HCT116 (cell line): ENCODE data around the gene LARP4. TPM values are rescaled to one million over a fixed set of nuclear protein-coding genes. Genes with fewer than 3 reads are reported as not detected.

Experiments used
- ATAC-seq: fragments of 200-7000 bp; cut with Tn5 transposase; 2 replicates; pipeline ENCODE4 v1.9.1; 2020; ENCODE audit warnings: mild to moderate bottlenecking, moderate library complexity
- BruUV-seq: library from RNA; stranded (reverse); fragments of 400-500 nt; replicated peaks from 2 replicates; lab custom pipeline; 2021; lab: Mats Ljungman, UMichigan
- CTCF ChIA-PET: fragments of 300-600 bp; sonication (Branson Sonifier 250); formaldehyde crosslinking; loops from one replicate; lab custom pipeline; 2021; ENCODE audit warnings: antibody characterized with exemption; lab: Charles Lee
- POLR2A ChIA-PET: fragments of 300-600, 350-600 bp; sonication (Branson Sonifier 250); formaldehyde crosslinking; loops from one replicate; lab custom pipeline; 2021; ENCODE audit warnings: antibody characterized with exemption; lab: Charles Lee
- RAD21 ChIA-PET, 2 experiments: fragments of 300-600 bp; sonication (Branson Sonifier 250); formaldehyde crosslinking; loops; one replicate each; lab custom pipeline; 2023; ENCODE audit warnings: low total read pairs in 2 of 2; ENCODE audit not compliant: uncharacterized antibody in 2 of 2, unreplicated experiment in 2 of 2, low non-redundant PET in 1 of 2; lab: Charles Lee
- DNase-seq: peaks from one replicate; pipeline ENCODE4 v3.0.0-alpha.2; 2010; ENCODE audit warnings: low read depth, low spot score
- H2AFZ ChIP-seq: fragments of 200-600 bp; shearing (Covaris generic), sonication (generic); 2 replicates; pipeline ENCODE4 v1.6.1; 2017; ENCODE audit warnings: low read depth, mixed run types, mixed read lengths, antibody characterized with exemption, low read length; ENCODE audit not compliant: poor library complexity, severe bottlenecking
- H3K27ac ChIP-seq: 2 replicates; pipeline ENCODE4 v1.5.1; 2012; ENCODE audit warnings: low read depth, low read length
- H3K27me3 ChIP-seq: fragments of 200-600 bp; sonication (generic); 2 replicates; pipeline ENCODE4 v1.6.1; 2016; ENCODE audit warnings: mixed run types, low read length, mixed read lengths; ENCODE audit not compliant: insufficient read depth
- H3K36me3 ChIP-seq, 2 experiments: fragments of 200-500 bp in 1 of 2; fragments of 200-600 bp in 1 of 2; sonication (Bioruptor generic) in 1 of 2; sonication (generic) in 1 of 2; 2 replicates each; pipeline versions ENCODE4 v1.5.1 to v1.6.1; 2014 to 2016; ENCODE audit warnings: low read length in 2 of 2, inconsistent platforms in 1 of 2, mixed read lengths in 1 of 2, mixed run types in 1 of 2; ENCODE audit not compliant: insufficient read depth in 2 of 2, control insufficient read depth in 1 of 2
- H3K4me1 ChIP-seq, 2 experiments: fragments of 200-600 bp in 1 of 2; sonication (generic) in 1 of 2; 2 replicates each; pipeline versions ENCODE4 v1.5.1 to v1.6.1; 2012 to 2017; ENCODE audit warnings: low read length in 2 of 2, inconsistent platforms in 1 of 2, mild to moderate bottlenecking in 1 of 2, mixed read lengths in 1 of 2, mixed run types in 1 of 2, moderate library complexity in 1 of 2; ENCODE audit not compliant: insufficient read depth in 2 of 2, control insufficient read depth in 1 of 2
- H3K4me2 ChIP-seq: fragments of 200-600 bp; sonication (generic); 2 replicates; pipeline ENCODE4 v1.6.1; 2017; ENCODE audit warnings: mixed run types, low read length, mixed read lengths
- H3K4me3 ChIP-seq, 2 experiments: fragments of 200-600 bp in 1 of 2; sonication (generic) in 1 of 2; replicated peaks in 1 of 2; 2 replicates each; pipeline ENCODE4 v1.5.1; 2011 to 2016; ENCODE audit warnings: low read length in 2 of 2, control low read depth in 1 of 2, low read depth in 1 of 2, mild to moderate bottlenecking in 1 of 2, mixed read lengths in 1 of 2, mixed run types in 1 of 2
- H3K79me2 ChIP-seq: fragments of 200-600 bp; sonication (generic); 2 replicates; pipeline ENCODE4 v1.6.1; 2017; ENCODE audit warnings: mild to moderate bottlenecking, mixed run types, low read length, moderate library complexity, mixed read lengths; ENCODE audit not compliant: insufficient read depth
- H3K9ac ChIP-seq: fragments of 200-600 bp; sonication (generic); 2 replicates; pipeline ENCODE4 v1.6.1; 2016; ENCODE audit warnings: low read length, mixed read lengths
- H3K9me2 ChIP-seq: fragments of 200-600 bp; sonication (generic), shearing (Covaris generic); 2 replicates; pipeline ENCODE4 v1.6.1; 2017; ENCODE audit warnings: mixed run types, mild to moderate bottlenecking, moderate library complexity; ENCODE audit not compliant: insufficient read depth
- H3K9me3 ChIP-seq, 2 experiments: fragments of 200-500 bp in 1 of 2; fragments of 200-600 bp in 1 of 2; sonication (Bioruptor generic) in 1 of 2; sonication (generic) in 1 of 2; 2 replicates each; pipeline ENCODE4 v1.6.1; 2014 to 2017; ENCODE audit warnings: low read length in 2 of 2, mixed read lengths in 2 of 2, inconsistent platforms in 1 of 2, low read depth in 1 of 2, mild to moderate bottlenecking in 1 of 2, mixed run types in 1 of 2, moderate library complexity in 1 of 2; ENCODE audit not compliant: control insufficient read depth in 1 of 2, insufficient read depth in 1 of 2
- H4K20me1 ChIP-seq: fragments of 200-600 bp; sonication (generic), shearing (Covaris generic); 2 replicates; pipeline ENCODE4 v1.6.1; 2017; ENCODE audit warnings: mixed run types, mild to moderate bottlenecking, moderate library complexity; ENCODE audit not compliant: insufficient read depth
- CEBPB ChIP-seq: IDR thresholded peaks from 2 replicates; pipeline ENCODE4 v1.6.1; 2012; ENCODE audit warnings: low read depth
- SP1 ChIP-seq: IDR thresholded peaks from 2 replicates; pipeline ENCODE4 v1.6.1; 2012; ENCODE audit warnings: low read depth
- ZNF274 ChIP-seq: fragments of 200-500 bp; sonication (Bioruptor generic); IDR thresholded peaks from 2 replicates; pipeline ENCODE4 v1.6.1; 2014; ENCODE audit warnings: mild to moderate bottlenecking, low read depth, low read length, inconsistent platforms
- intact Hi-C: fragments of 100-400 bp; cut with micrococcal nuclease; formaldehyde crosslinking; loops from 2 replicates; pipeline ENCODE4 v1.10.0; 2022
- total RNA-seq: library from RNA; stranded (reverse); gene quantifications from one replicate; pipeline ENCODE4 v1.2.1, GENCODE V29; 2021; ENCODE audit not compliant: unreplicated experiment
- TF ChIP-seq, protein P1 (sequence below): IDR thresholded peaks from 2 replicates; pipeline ENCODE4 v1.6.1; 2012

Gene LARP4
- total RNA-seq, 1 experiment from 2014 or later: 76.3 TPM

DNA sequence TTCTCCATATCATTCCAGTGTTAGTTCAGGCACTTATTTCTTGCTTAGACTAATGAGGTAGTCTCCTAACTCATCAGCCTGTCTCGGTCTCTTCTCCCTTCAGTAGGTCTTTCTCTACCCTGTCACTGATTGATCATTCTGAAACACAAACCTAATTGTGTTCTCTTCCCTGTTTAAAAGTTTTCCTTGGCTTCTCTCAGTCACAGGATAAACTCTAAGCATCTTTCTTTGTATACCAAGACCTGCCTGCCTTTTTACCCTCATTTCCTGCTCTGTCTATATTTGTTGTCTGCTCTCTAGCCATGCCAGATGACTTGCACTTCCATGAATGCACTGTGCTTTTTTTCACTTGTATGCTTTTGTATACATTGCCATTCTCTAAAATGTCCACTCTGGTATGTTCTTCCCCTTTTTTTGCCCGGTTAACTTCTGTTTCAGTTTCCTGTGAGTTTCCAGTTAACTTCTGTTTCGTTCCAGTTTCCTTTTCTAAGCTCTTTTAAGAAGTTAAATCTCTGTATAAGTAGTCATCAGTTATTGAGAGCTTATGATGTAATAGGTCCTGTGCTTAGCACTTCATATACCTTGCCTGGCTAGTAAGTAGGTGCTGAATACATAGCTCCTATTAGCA lies 116.8 kb downstream of the LARP4 start:
- Histone ChIP-seq H3K4me3 (no peak overlapping the region), H2AFZ (no peak overlapping the region), H3K4me1 (peaks cover 5 to 20% of the 10 kb centered on the region in 2 experiments; a peak in 3 of 4 replicates), H3K9ac (no peak overlapping the region), H3K27ac (no peak overlapping the region), H3K27me3 (no peaks in the 10 kb centered on the region), H3K4me2 (no peak overlapping the region), H3K79me2 (peaks cover 85% of the 10 kb centered on the region), H3K36me3 (no peaks in the 10 kb centered on the region), H4K20me1 (no peaks in the 10 kb centered on the region), H3K9me3 (no peaks in the 10 kb centered on the region), H3K9me2 (no peaks in the 10 kb centered on the region)
- RAD21 ChIA-PET: no interaction called here
- CTCF ChIA-PET: no interaction called here
- ATAC-seq (no peak), DNase-seq (no peak)
- POLR2A ChIA-PET: no interaction called here
- TF ChIP-seq CEBPB (no peak), SP1 (no peak), ZNF274 (no peak)
- intact Hi-C loops: no loop called here
- BruUV-seq: no TSS peak

DNA sequence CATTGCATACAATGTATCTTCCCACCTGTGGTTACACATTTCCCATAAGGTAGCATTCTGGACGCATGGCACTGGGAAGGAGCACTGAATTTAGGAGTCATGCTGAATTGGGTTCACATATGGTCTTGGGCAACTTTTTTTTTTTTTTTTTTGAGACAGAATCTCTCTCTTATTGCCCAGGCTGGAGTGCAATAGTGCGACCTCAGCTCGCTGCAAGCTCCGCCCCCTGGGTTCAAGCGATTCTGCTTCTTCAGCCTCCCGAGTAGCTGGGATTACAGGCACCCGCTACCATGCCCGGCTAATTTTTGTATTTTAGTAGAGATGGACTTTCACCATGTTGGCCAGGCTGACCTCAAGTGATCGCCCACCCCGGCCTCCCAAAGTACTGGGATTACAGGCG lies 117.4 kb downstream of the LARP4 start:
- H3K27me3 ChIP-seq: no peaks in the 10 kb centered on the region
- H3K9me2 ChIP-seq: no peaks in the 10 kb centered on the region
- intact Hi-C loops: no loop called here
- POLR2A ChIA-PET: no interaction called here
- no peak overlapping the region for H3K9ac ChIP-seq
- ATAC-seq: no peak
- TF ChIP-seq, protein P1, sequence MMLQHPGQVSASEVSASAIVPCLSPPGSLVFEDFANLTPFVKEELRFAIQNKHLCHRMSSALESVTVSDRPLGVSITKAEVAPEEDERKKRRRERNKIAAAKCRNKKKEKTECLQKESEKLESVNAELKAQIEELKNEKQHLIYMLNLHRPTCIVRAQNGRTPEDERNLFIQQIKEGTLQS: no peak
- TF ChIP-seq, all 23 proteins: peak for 0
- Histone ChIP-seq H3K4me1 (peaks cover 5 to 20% of the 10 kb centered on the region in 2 experiments; a peak in 3 of 4 replicates), H4K20me1 (no peaks in the 10 kb centered on the region), H3K36me3 (no peaks in the 10 kb centered on the region), H3K4me3 (no peak overlapping the region), H3K4me2 (no peak overlapping the region), H3K9me3 (no peaks in the 10 kb centered on the region), H3K27ac (no peak overlapping the region), H2AFZ (no peak overlapping the region), H3K79me2 (peaks cover 85% of the 10 kb centered on the region)
- RAD21 ChIA-PET: no interaction called here
- no TSS peak for BruUV-seq
- CTCF ChIA-PET: no interaction called here
- DNase-seq: no peak
